GM23338 (cell line): ENCODE results near the gene DUOX1. TPM values are rescaled to one million over a fixed set of nuclear protein-coding genes. Genes with fewer than 3 reads are reported as not detected.

Experiments
- ATAC-seq: fragments of 200-7000 bp; cut with Tn5 transposase; 3 replicates; pipeline ENCODE4 v1.9.1; 2020
- DNase-seq: peaks from one replicate; pipeline ENCODE4 v3.0.0-alpha.2; 2015; ENCODE audit warnings: low spot score
- H2AFZ ChIP-seq: fragments of 200-600 bp; sonication (generic); 2 replicates; pipeline ENCODE4 v1.8.0; 2016; ENCODE audit warnings: antibody characterized with exemption, mild to moderate bottlenecking, moderate library complexity
- H3F3A ChIP-seq: fragments of 200-600 bp; sonication (generic); replicated peaks from 2 replicates; pipeline ENCODE4 v1.8.0; 2017; ENCODE audit warnings: antibody characterized with exemption, mixed run types, low read depth
- H3K27ac ChIP-seq: fragments of 200-600 bp; sonication (generic); 2 replicates; pipeline ENCODE4 v1.6.1; 2016; ENCODE audit warnings: low read depth
- H3K27me3 ChIP-seq: fragments of 200-600 bp; sonication (generic); 2 replicates; pipeline ENCODE4 v1.8.0; 2016; ENCODE audit warnings: mild to moderate bottlenecking, mixed run types, moderate library complexity; ENCODE audit not compliant: insufficient read depth
- H3K36me3 ChIP-seq: fragments of 200-600 bp; sonication (generic); 2 replicates; pipeline ENCODE4 v1.8.0; 2016; ENCODE audit warnings: mild to moderate bottlenecking; ENCODE audit not compliant: insufficient read depth
- H3K4me1 ChIP-seq: fragments of 200-600 bp; sonication (generic); 2 replicates; pipeline ENCODE4 v1.8.0; 2016; ENCODE audit warnings: mild to moderate bottlenecking, moderate library complexity; ENCODE audit not compliant: insufficient read depth
- H3K4me2 ChIP-seq: fragments of 200-600 bp; sonication (generic); 2 replicates; pipeline ENCODE4 v1.7.1; 2017; ENCODE audit warnings: mixed run types
- H3K4me3 ChIP-seq: fragments of 200-600 bp; sonication (generic); 2 replicates; pipeline ENCODE4 v1.6.1; 2016; ENCODE audit warnings: mixed run types
- H3K79me2 ChIP-seq: fragments of 200-600 bp; sonication (generic); replicated peaks from 2 replicates; pipeline ENCODE4 v1.8.0; 2017; ENCODE audit warnings: mild to moderate bottlenecking; ENCODE audit not compliant: insufficient read depth
- H3K9me2 ChIP-seq: fragments of 200-600 bp; sonication (generic); 2 replicates; pipeline ENCODE4 v1.8.0; 2017; ENCODE audit not compliant: insufficient read depth
- H4K20me1 ChIP-seq: fragments of 200-600 bp; sonication (generic); replicated peaks from 2 replicates; pipeline ENCODE4 v1.8.0; 2017; ENCODE audit warnings: mild to moderate bottlenecking; ENCODE audit not compliant: insufficient read depth
- H3K27ac Mint-ChIP-seq: 2 replicates; pipeline ENCODE4 v1.8.0; 2020; ENCODE audit warnings: inconsistent platforms, mild to moderate bottlenecking, moderate library complexity, mixed read lengths
- H3K27me3 Mint-ChIP-seq: 3 replicates; pipeline ENCODE4 v1.8.0; 2022; ENCODE audit warnings: low read depth, mild to moderate bottlenecking, moderate library complexity, mixed read lengths, inconsistent platforms; ENCODE audit not compliant: insufficient read depth, poor library complexity
- H3K36me3 Mint-ChIP-seq: 3 replicates; pipeline ENCODE4 v1.8.0; 2021; ENCODE audit warnings: low read depth, mild to moderate bottlenecking, inconsistent platforms, moderate library complexity, mixed read lengths
- H3K4me1 Mint-ChIP-seq: 3 replicates; pipeline ENCODE4 v1.8.0; 2020; ENCODE audit warnings: mild to moderate bottlenecking, inconsistent platforms, mixed read lengths
- H3K4me3 Mint-ChIP-seq: 3 replicates; pipeline ENCODE4 v1.8.0; 2021; ENCODE audit warnings: moderate library complexity, mild to moderate bottlenecking, inconsistent platforms, mixed read lengths
- H3K9me3 Mint-ChIP-seq: 3 replicates; pipeline ENCODE4 v1.8.0; 2020; ENCODE audit warnings: moderate library complexity, mild to moderate bottlenecking, inconsistent platforms, mixed read lengths
- CREB1 ChIP-seq: fragments of 250-450 bp; sonication (Bioruptor Pico); IDR thresholded peaks from 2 replicates; pipeline ENCODE4 v1.5.0; 2020; ENCODE audit warnings: low read depth, mild to moderate bottlenecking, moderate library complexity
- CTCF ChIP-seq, 2 experiments: fragments of 200-600 bp in 1 of 2; sonication (generic) in 1 of 2; conservative IDR thresholded peaks; 2 replicates each; pipeline versions ENCODE4 v1.5.1 to v1.6.1; 2016 to 2017; ENCODE audit warnings: antibody characterized with exemption in 2 of 2, low read depth in 2 of 2, mild to moderate bottlenecking in 2 of 2, moderate library complexity in 1 of 2
- ETS1 ChIP-seq: IDR thresholded peaks from 2 replicates; pipeline ENCODE4 v1.6.1; 2016; ENCODE audit warnings: antibody characterized with exemption
- EZH2 ChIP-seq: fragments of 200-600 bp; sonication (generic); IDR thresholded peaks from one replicate; pipeline ENCODE4 v1.8.0; 2017; ENCODE audit warnings: antibody characterized with exemption, mild to moderate bottlenecking, low read depth; ENCODE audit not compliant: unreplicated experiment
- EZH2phosphoT487 ChIP-seq: fragments of 200-600 bp; sonication (generic); IDR thresholded peaks from one replicate; pipeline ENCODE4 v1.8.1; 2018; ENCODE audit warnings: antibody characterized with exemption; ENCODE audit not compliant: unreplicated experiment
- JUNB ChIP-seq: IDR thresholded peaks from one replicate; pipeline ENCODE4 v1.6.1; 2016; ENCODE audit warnings: antibody characterized with exemption; ENCODE audit not compliant: unreplicated experiment
- NANOG ChIP-seq: IDR thresholded peaks from 2 replicates; pipeline ENCODE4 v1.6.1; 2016; ENCODE audit warnings: antibody characterized with exemption, borderline replicate concordance
- POLR2AphosphoS5 ChIP-seq: IDR thresholded peaks from 2 replicates; pipeline ENCODE4 v1.6.1; 2016; ENCODE audit warnings: antibody characterized with exemption, low read depth
- REST ChIP-seq: IDR thresholded peaks from one replicate; pipeline ENCODE4 v1.6.1; 2018; ENCODE audit warnings: antibody characterized with exemption; ENCODE audit not compliant: unreplicated experiment
- STAT1 ChIP-seq: IDR thresholded peaks from one replicate; pipeline ENCODE4 v1.6.1; 2016; ENCODE audit warnings: antibody characterized with exemption; ENCODE audit not compliant: unreplicated experiment
- ZNF114 ChIP-seq: fragments of 250-450 bp; sonication (Bioruptor Pico); IDR thresholded peaks from 2 replicates; pipeline ENCODE4 v1.5.0; 2020; ENCODE audit warnings: mild to moderate bottlenecking, moderate library complexity
- ZNF331 ChIP-seq: fragments of 250-450 bp; sonication (Bioruptor Pico); IDR thresholded peaks from 2 replicates; pipeline ENCODE4 v1.5.0; 2020; ENCODE audit warnings: low read depth, mild to moderate bottlenecking, moderate library complexity
- ZNF462 ChIP-seq: fragments of 250-450 bp; sonication (Bioruptor Pico); IDR thresholded peaks from 2 replicates; pipeline ENCODE4 v1.5.0; 2020; ENCODE audit warnings: mild to moderate bottlenecking, moderate library complexity
- polyA plus RNA-seq: library from polyadenylated mRNA; unstranded; fragments of >200 nt; fragmentation: Nextera tagmentation; extraction: Ambion mirVana; gene quantifications from 2 replicates; pipeline ENCODE4 v1.2.1, GENCODE V29; 2016
- total RNA-seq: library from RNA; depleted of rRNA; stranded (reverse); fragments of >200 nt; shearing (Covaris generic); gene quantifications from 2 replicates; pipeline ENCODE4 v1.2.3, GENCODE V29; 2014

The DUOX1 gene
- total and polyA plus RNA-seq, 2 experiments from 2014 or later = 0.69 to 0.73 TPM

- Histone ChIP-seq H3K4me2 (no peak overlapping the region), H3K9me2 (no peaks in the 10 kb centered on the region), H3K4me1 (peaks cover 31% of the 10 kb centered on the region), H2AFZ (no peak overlapping the region), H3K27ac (no peak overlapping the region), H3K36me3 (no peaks in the 10 kb centered on the region), H3K4me3 (no peak overlapping the region), H3K27me3 (no peaks in the 10 kb centered on the region), H3K79me2 (no peaks in the 10 kb centered on the region), H3F3A (no peaks in the 10 kb centered on the region; the same call in 1 of the 2 replicates), H4K20me1 (no peaks in the 10 kb centered on the region)
- H3K4me3 Mint-ChIP-seq = no peak overlapping the region
- TF ChIP-seq REST = no peak
- no peak for TF ChIP-seq JUNB
- no peak for TF ChIP-seq CREB1 (CRISPR knock-in tag)
- no peak for TF ChIP-seq EZH2phosphoT487
- no peak for TF ChIP-seq NANOG
- no peak for TF ChIP-seq STAT1
- TF ChIP-seq ETS1 = no peak
- no peak for TF ChIP-seq ZNF462 (CRISPR knock-in tag)
- TF ChIP-seq EZH2 = no peak
- TF ChIP-seq CTCF (conservative IDR thresholded peaks at IDR 0.05; ENCODE audit: low read depth in 2 of 2) = no peak
- no peak for TF ChIP-seq POLR2AphosphoS5
- no peak for TF ChIP-seq ZNF331 (CRISPR knock-in tag)
- TF ChIP-seq ZNF114 = no peak
- peaks cover 13% of the 10 kb centered on the region for H3K36me3 Mint-ChIP-seq
- no peak overlapping the region for H3K27ac Mint-ChIP-seq
- H3K27me3 Mint-ChIP-seq = peaks cover 11% of the 10 kb centered on the region
- DNase-seq (no peak), ATAC-seq (no peak)
- H3K4me1 Mint-ChIP-seq = peaks cover 39% of the 10 kb centered on the region
- no peaks in the 10 kb centered on the region; the same call in 2 of the 3 replicates for H3K9me3 Mint-ChIP-seq
These were observed 38.5 kb downstream of the DUOX1 start for GRCh38 chr15:45168286-45168685.
